ENCODE data around the gene PACS1.

The PACS1 gene

DNA sequence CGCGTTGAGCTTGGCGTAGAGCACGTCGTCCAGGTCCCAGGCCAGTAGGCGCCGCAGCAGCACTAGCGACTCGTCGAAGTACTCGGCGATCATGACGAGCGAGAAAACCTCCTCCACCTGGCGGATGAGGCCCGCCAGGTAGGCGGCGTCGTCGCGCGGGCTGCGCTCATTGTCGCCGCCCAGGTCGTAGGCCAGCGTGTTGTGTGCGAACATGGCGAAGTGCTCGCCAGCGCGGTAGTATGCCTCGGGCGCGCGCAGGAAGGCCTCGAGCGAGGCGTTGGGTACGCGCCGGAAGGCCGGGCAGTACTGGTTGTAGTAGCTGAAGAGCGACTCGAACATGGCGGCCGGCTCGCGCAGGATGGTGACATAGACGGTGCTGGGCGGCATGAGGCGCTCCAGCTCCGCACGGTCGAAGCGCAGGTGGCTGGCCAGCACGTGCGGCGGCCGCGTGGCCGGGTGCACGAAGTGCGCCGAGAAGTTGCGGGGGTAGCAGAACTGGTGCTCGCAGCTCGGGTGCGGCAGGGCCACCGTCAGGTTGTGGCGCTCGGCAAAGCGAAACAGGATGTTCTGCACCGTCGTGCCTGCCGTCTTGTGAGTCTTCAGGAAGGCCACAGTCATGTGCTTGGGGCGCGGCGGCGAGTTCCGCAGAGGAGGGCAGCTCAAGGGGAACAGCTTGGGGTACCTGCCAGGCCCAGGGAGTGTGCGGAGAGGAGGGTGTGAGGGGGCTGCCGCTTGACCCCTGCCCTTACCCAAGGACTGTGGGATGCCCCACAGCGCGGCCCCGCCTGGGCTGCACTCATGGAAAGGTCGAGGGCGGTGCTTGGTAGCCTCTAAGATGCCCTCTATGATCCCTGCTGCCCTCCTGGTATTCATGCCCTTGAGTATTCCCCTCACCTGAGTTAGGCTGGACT, 26.8 kb upstream of the PACS1 start:
- TF ChIP-seq CTCF (IDR thresholded peaks at IDR 0.05; ENCODE audit: low read depth, low read length, missing control alignments): no peak
- in situ Hi-C loops (cut with HindIII; ENCODE audit: low sequenced_read_pairs): no loop called here
- DNase-seq (ENCODE audit: low read depth): no peak
- no peak overlapping the region for H3K4me3 ChIP-seq (ENCODE audit: low read depth, low read length)

- H3K4me3 ChIP-seq (ENCODE audit: low read depth, low read length): no peak overlapping the region
- in situ Hi-C loops (cut with HindIII; ENCODE audit: low sequenced_read_pairs): no loop called here
- TF ChIP-seq CTCF (IDR thresholded peaks at IDR 0.05; ENCODE audit: low read depth, low read length, missing control alignments): no peak
- DNase-seq (ENCODE audit: low read depth): no peak
These were observed 25.3 kb upstream of the PACS1 start for GRCh38 chr11:66044757-66045156.

DNA sequence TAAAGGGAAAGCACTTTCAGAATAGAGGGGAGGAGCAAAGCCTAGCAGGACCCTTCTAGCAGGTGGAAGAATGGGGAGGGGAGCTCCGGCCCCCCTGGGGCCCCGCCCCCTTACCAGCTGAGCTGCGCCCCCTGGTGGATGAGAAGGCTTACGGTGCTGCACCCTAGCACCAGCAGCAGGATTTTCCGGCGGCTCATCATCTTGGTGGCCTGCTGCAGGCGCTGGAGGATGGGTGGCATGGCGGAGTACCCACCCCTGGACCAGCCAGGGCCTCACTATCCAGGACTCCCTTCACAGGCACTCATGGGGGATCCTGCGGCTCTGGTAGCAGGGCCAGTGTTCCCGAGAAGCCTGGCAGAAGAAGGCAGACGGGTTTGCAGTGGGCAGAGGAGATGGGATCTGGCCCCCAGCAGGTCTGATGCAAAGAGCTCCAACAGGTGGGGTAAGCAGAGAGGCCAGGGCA, 24.9 kb upstream of the PACS1 start:
- TF ChIP-seq CTCF (IDR thresholded peaks at IDR 0.05; ENCODE audit: low read depth, low read length, missing control alignments): peak; percentile 94
- in situ Hi-C loops (cut with HindIII; ENCODE audit: low sequenced_read_pairs): no loop called here
- no peak overlapping the region for H3K4me3 ChIP-seq (ENCODE audit: low read depth, low read length)
- DNase-seq (ENCODE audit: low read depth): peak; percentile 43

GRCh38 chr11:66046901-66047300, 23.2 kb upstream of the PACS1 start:
- no peak for TF ChIP-seq CTCF (IDR thresholded peaks at IDR 0.05; ENCODE audit: low read depth, low read length, missing control alignments)
- in situ Hi-C loops (cut with HindIII; ENCODE audit: low sequenced_read_pairs): no loop called here
- no peak for DNase-seq (ENCODE audit: low read depth)
- H3K4me3 ChIP-seq (ENCODE audit: low read depth, low read length): no peak overlapping the region

DNA sequence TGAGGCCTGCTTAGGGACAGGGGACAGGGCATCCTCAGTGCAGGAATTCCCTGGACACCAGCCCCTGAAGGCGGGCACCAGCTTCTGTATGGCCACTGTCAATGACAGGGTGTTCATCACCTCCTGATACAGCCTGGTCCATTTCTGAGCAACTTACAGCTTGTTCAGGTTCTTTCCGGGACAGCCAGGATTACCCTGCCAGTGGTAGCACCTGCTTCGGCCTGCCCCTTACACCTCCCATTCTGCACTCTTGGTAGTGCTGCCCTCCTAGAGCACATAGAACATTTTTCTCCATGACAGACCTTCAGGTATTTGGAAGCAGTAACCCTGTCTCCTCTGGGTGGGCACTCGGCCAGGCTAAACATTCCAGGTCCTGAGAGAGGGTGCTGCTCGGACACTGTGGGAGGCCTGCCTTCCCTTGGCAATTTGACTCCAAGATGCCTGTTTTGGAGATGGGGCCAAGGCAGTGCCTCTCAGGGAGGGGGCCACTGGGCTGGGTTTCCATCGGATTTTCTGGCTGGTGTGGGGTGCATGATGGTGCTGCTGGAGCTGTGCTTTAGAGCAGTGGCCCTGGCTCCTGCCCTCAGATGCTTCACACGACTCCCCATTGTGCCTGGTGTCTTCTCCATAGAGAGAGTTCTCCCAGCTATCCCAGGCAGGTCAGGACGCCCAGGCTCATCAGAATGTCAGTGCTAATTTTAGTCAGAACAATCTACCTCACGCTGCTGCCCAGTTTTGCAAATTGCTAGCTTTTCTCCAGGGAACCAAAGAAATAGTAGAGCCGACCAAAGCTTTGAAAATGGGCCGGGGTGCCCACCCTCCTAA, 22.3 kb upstream of the PACS1 start:
- in situ Hi-C loops (cut with HindIII; ENCODE audit: low sequenced_read_pairs): no loop called here
- no peak for DNase-seq (ENCODE audit: low read depth)
- H3K4me3 ChIP-seq (ENCODE audit: low read depth, low read length): no peak overlapping the region
- TF ChIP-seq CTCF (IDR thresholded peaks at IDR 0.05; ENCODE audit: low read depth, low read length, missing control alignments): no peak

GRCh38 chr11:66048547-66049323, 21.3 kb upstream of the PACS1 start, which contains the start of gene GAL3ST3:
TSS of gene GAL3ST3 (minus strand) at chr11:66049161. CDS start at chr11:66045415, 3,746 bp downstream.
- DNase-seq (ENCODE audit: low read depth): no peak
- peak within 1 kb of the TSS; percentile 24 for H3K4me3 ChIP-seq (ENCODE audit: low read depth, low read length)
- in situ Hi-C loops (cut with HindIII; ENCODE audit: low sequenced_read_pairs): no loop called here
- TF ChIP-seq CTCF (IDR thresholded peaks at IDR 0.05; ENCODE audit: low read depth, low read length, missing control alignments): no peak
